BE2C (cell line): Measurements from ENCODE around the gene REELD1.

Experiments used
- DNase-seq: peaks from one replicate; pipeline ENCODE4 v3.0.0-alpha.2; 2020
- H3K27me3 ChIP-seq: fragments of 250-450 bp; sonication (Bioruptor Pico); 2 replicates; pipeline ENCODE4 v1.5.1; 2020; ENCODE audit warnings: mild to moderate bottlenecking
- H3K36me3 ChIP-seq: fragments of 250-450 bp; sonication (Bioruptor Pico); 2 replicates; pipeline ENCODE4 v1.5.1; 2020; ENCODE audit warnings: mild to moderate bottlenecking
- H3K4me1 ChIP-seq: fragments of 250-450 bp; sonication (Bioruptor Pico); 2 replicates; pipeline ENCODE4 v1.5.1; 2020
- H3K4me3 ChIP-seq: 2 replicates; pipeline ENCODE4 v1.5.1; 2011; ENCODE audit warnings: low read depth, low read length
- H3K9me3 ChIP-seq: fragments of 250-450 bp; sonication (Bioruptor Pico); 2 replicates; pipeline ENCODE4 v1.5.1; 2020
- CTCF ChIP-seq: IDR thresholded peaks from 2 replicates; pipeline ENCODE4 v1.5.1; 2012; ENCODE audit warnings: mild to moderate bottlenecking, low read depth, low read length

Gene REELD1

GRCh38 chr4:146261041-146261440 is 46.7 kb downstream of the REELD1 start:
- Histone ChIP-seq H3K4me1 (no peaks in the 10 kb centered on the region), H3K4me3 (no peak overlapping the region), H3K9me3 (no peaks in the 10 kb centered on the region), H3K27me3 (no peaks in the 10 kb centered on the region), H3K36me3 (no peaks in the 10 kb centered on the region)
- DNase-seq = no peak
- no peak for TF ChIP-seq CTCF

GRCh38 chr4:146263793-146264192 is 49.5 kb downstream of the REELD1 start:
- Histone ChIP-seq H3K4me3 (no peak overlapping the region), H3K4me1 (no peaks in the 10 kb centered on the region), H3K9me3 (no peaks in the 10 kb centered on the region), H3K36me3 (no peaks in the 10 kb centered on the region), H3K27me3 (no peaks in the 10 kb centered on the region)
- DNase-seq = no peak
- no peak for TF ChIP-seq CTCF

GRCh38 chr4:146265950-146266490 is 51.7 kb downstream of the REELD1 start:
- no peak overlapping the region for H3K4me3 ChIP-seq
- DNase-seq = no peak
- no peaks in the 10 kb centered on the region for H3K9me3 ChIP-seq
- TF ChIP-seq CTCF = no peak
- H3K27me3 ChIP-seq = no peaks in the 10 kb centered on the region
- H3K36me3 ChIP-seq = no peaks in the 10 kb centered on the region
- no peaks in the 10 kb centered on the region for H3K4me1 ChIP-seq

GRCh38 chr4:146267826-146268225 is 53.5 kb downstream of the REELD1 start:
- DNase-seq = no peak
- Histone ChIP-seq H3K4me3 (no peak overlapping the region), H3K27me3 (no peaks in the 10 kb centered on the region), H3K36me3 (no peaks in the 10 kb centered on the region), H3K9me3 (no peaks in the 10 kb centered on the region), H3K4me1 (no peaks in the 10 kb centered on the region)
- no peak for TF ChIP-seq CTCF

GRCh38 chr4:146269228-146269653 is 54.9 kb downstream of the REELD1 start:
- Histone ChIP-seq H3K9me3 (no peaks in the 10 kb centered on the region), H3K36me3 (no peaks in the 10 kb centered on the region), H3K4me3 (no peak overlapping the region), H3K4me1 (no peaks in the 10 kb centered on the region), H3K27me3 (no peaks in the 10 kb centered on the region)
- DNase-seq = no peak
- TF ChIP-seq CTCF = no peak

GRCh38 chr4:146271466-146271865 is 57.1 kb downstream of the REELD1 start:
- DNase-seq = no peak
- Histone ChIP-seq H3K36me3 (no peaks in the 10 kb centered on the region), H3K4me1 (0 out of 2 replicates have a peak, but pooled peaks cover 2% of the 10 kb centered on the region), H3K9me3 (no peaks in the 10 kb centered on the region), H3K4me3 (no peak overlapping the region), H3K27me3 (no peaks in the 10 kb centered on the region)
- no peak for TF ChIP-seq CTCF
